Measurements from ENCODE around the gene SIAH1.
"Not testable (repeated sequence)": the region's sequence is repeated elsewhere in the genome, so short reads cannot be mapped to it uniquely, and the experiment has no call there.

SIAH1 gene

DNA sequence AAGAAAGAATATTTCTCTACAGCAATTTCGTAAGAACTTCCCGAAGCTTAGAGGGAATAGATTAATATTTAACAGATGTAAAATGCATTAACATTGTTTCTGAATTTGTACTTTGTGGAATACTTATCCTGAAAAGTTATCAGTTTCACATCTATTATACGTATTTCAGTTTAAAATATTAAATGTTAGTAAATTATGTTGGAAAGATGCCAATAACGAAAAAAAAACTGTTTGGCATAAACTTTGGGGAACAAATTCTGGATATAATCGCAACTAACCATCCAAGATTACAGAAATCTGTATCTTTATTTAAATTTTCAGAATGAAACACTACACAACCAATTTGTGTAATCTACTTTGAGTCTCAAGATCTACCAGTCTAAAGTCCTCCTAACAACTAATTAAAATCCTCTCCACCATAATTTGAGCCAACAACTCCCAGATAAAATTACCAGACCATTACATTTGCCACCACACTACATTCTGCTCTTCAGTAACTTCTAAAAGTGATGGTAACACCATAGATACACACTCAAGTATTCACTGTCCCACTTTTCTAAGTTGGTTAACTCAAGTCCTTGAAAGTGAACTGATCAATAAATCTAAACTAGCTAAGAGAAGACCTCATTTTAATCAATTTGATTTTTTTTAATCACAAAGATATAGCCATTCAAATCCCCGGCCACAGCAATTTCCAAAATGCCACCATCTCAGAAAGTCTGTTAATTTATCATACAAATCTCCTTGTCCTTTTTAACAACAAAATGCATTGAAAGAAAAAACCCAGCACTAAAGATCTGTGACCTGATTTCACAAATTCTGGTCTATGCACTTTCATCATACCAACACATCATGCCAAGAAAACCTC lies 2.0 kb downstream of the SIAH1 start:
- Mint-ChIP-seq H3K27me3 (peaks cover 11% of the 10 kb centered on the region), H3K36me3 (peaks cover 6% of the 10 kb centered on the region), H3K27ac (peak overlapping the region; percentile 86), H3K4me3 (peak overlapping the region; percentile 90), H3K4me1 (peaks cover 37% of the 10 kb centered on the region), H3K9me3 (no peaks in the 10 kb centered on the region)
- CTCF ChIA-PET, result interaction anchor here (0.6 to 1.8 kb wide), 4 partner anchors 14 to 240 kb away, joined by 3 to 7 read pairs (median 4); no protein-coding TSS in a partner anchor
- no peak for DNase-seq

DNA sequence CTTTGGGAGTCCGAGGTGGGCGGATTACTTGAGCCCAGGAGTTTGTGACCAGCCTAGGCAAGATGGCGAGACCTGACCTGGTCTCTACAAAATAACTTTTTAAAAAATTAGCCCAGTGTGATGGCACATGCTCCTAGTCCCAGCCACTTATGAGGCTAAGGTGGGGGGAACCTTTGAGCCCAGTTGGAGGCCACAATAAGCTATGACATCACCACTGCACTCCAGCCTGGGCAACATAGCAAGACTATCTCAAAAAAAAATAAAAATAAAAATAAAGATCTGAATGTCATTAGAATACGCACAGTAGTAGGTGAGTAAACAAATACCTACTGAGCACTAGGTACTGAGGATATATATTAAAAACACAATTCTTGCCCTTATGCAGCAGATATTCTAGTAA lies 3.1 kb downstream of the SIAH1 start:
- Mint-ChIP-seq H3K27me3 (peaks cover 6% of the 10 kb centered on the region), H3K4me1 (peaks cover 39% of the 10 kb centered on the region), H3K27ac (no peak overlapping the region), H3K36me3 (peaks cover 6% of the 10 kb centered on the region), H3K4me3 (no peak overlapping the region), H3K9me3 (no peaks in the 10 kb centered on the region)
- CTCF ChIA-PET, result no interaction called here
- no peak for DNase-seq

DNA sequence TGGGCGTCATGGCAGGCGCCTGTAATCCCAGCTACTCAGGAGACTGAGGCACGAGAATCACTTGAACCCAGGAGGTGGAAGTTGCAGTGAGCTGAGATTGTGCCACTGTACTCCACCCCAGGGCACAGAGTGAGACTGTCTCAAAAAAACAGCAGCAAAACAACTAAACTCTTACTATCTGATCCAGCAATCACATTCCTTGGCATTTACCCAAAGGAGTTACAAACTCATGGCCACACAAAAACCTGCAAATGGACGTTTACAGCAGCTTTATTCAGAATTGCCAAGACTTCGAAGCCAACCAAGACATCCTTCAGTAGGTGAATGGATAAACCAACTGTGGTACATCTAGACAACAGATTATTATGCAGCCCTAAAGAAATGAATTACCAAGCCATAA lies 4.0 kb downstream of the SIAH1 start:
- no peaks in the 10 kb centered on the region for H3K9me3 Mint-ChIP-seq
- H3K4me1 Mint-ChIP-seq, result peaks cover 43% of the 10 kb centered on the region
- DNase-seq, result no peak
- no peaks in the 10 kb centered on the region for H3K27me3 Mint-ChIP-seq
- H3K4me3 Mint-ChIP-seq, result no peak overlapping the region
- peaks cover 6% of the 10 kb centered on the region for H3K36me3 Mint-ChIP-seq
- CTCF ChIA-PET, result interaction anchor here (1.9 kb wide), 1 partner anchor 15 kb away, joined by 4 read pairs; no protein-coding TSS in a partner anchor
- no peak overlapping the region for H3K27ac Mint-ChIP-seq

DNA sequence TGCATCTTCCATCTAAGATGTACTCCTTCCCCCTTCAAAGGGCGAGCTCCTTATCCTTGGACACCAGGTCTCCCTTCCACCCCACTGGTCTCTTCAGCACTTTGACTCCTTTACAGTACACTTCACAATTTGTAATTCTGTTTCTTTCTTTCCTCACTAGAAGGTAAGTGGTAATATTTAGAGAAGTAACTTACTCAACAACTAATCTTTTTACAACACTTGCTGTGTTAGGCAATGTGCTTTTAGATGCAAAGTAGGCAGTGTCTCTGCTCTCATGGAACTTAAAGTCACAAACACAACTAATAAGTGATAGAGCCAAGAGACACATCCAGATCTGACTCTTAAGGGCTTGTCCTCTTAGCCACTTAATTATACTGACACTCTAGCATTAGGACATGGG lies 6.4 kb downstream of the SIAH1 start:
- H3K27ac Mint-ChIP-seq, result no peak overlapping the region
- peaks cover 6% of the 10 kb centered on the region for H3K36me3 Mint-ChIP-seq
- H3K4me1 Mint-ChIP-seq, result peaks cover 40% of the 10 kb centered on the region
- CTCF ChIA-PET, result no interaction called here
- DNase-seq, result no peak
- no peaks in the 10 kb centered on the region for H3K9me3 Mint-ChIP-seq
- H3K27me3 Mint-ChIP-seq, result no peaks in the 10 kb centered on the region
- H3K4me3 Mint-ChIP-seq, result no peak overlapping the region

DNA sequence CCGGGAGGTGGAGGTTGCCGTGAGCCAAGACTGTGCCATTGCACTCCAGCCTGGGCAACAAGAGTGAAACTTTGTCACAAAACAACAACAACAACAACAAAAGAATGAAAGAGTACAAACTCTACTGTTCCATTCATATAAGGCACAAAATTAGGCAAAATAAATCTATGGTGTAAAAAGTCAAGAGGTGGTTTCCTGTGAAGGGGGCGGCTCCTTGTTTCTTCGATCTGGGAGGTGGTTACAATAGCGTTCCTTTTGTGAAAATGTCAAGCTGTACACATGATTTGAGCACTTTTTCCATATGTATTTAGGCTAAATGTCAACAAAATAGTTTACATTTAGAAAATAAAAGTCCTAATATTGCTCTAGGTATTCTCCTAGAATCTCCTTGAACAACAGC lies 6.9 kb downstream of the SIAH1 start:
- CTCF ChIA-PET, result interaction anchor here (1.3 kb wide), 1 partner anchor 245 kb away, joined by 5 read pairs; no protein-coding TSS in a partner anchor
- Mint-ChIP-seq H3K4me3 (no peak overlapping the region), H3K9me3 (no peaks in the 10 kb centered on the region), H3K36me3 (peaks cover 4% of the 10 kb centered on the region), H3K4me1 (peaks cover 34% of the 10 kb centered on the region), H3K27me3 (no peaks in the 10 kb centered on the region), H3K27ac (no peak overlapping the region)
- DNase-seq, result no peak

DNA sequence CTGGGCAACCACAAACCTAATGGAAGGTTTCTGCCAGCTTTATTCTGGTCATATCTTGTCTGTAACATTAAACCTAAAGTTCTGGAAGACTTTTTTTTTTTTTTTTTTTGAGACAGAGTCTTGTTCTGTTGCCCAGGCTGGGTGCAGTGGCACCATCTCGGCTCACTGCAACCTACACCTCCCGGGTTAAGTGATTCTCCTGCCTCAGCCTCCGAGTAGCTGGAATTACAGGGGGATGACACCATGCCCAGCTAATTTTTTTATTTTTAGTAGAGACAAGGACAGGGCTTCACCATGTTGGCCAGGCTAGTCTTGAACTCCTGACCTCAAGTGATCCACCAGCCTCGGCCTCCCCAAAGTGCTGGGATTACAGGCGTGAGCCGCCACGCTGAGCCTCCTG lies 7.9 kb downstream of the SIAH1 start:
- H3K9me3 Mint-ChIP-seq, H3K4me3 Mint-ChIP-seq, H3K36me3 Mint-ChIP-seq, H3K27me3 Mint-ChIP-seq, H3K27ac Mint-ChIP-seq, DNase-seq: not testable (repeated sequence)
- CTCF ChIA-PET, result interaction anchor here (1.3 kb wide), 1 partner anchor 246 kb away, joined by 5 read pairs; no protein-coding TSS in a partner anchor
- peaks cover 30% of the 10 kb centered on the region for H3K4me1 Mint-ChIP-seq

DNA sequence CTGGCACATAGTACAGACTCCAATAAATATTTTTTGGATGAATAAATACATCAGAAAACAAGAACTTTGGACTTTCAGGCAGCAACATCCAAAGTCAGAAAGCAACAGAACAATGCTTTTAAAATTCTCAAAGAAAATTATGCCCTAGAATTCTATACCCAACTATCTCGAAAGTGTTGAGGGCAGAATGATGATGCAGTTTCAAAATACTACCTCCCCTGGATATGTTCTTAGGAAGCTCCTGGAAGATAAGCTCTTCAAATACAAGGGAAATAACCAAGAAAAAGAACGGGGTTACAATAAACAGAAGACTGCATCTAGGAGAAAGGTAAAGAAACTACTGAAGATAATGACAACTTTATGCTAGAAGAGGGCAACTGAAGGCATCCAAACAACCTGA lies 11.0 kb downstream of the SIAH1 start:
- Mint-ChIP-seq H3K9me3 (no peaks in the 10 kb centered on the region), H3K36me3 (no peaks in the 10 kb centered on the region), H3K27me3 (no peaks in the 10 kb centered on the region), H3K4me3 (no peak overlapping the region), H3K27ac (no peak overlapping the region), H3K4me1 (peaks cover 23% of the 10 kb centered on the region)
- CTCF ChIA-PET, result no interaction called here
- DNase-seq, result no peak

DNA sequence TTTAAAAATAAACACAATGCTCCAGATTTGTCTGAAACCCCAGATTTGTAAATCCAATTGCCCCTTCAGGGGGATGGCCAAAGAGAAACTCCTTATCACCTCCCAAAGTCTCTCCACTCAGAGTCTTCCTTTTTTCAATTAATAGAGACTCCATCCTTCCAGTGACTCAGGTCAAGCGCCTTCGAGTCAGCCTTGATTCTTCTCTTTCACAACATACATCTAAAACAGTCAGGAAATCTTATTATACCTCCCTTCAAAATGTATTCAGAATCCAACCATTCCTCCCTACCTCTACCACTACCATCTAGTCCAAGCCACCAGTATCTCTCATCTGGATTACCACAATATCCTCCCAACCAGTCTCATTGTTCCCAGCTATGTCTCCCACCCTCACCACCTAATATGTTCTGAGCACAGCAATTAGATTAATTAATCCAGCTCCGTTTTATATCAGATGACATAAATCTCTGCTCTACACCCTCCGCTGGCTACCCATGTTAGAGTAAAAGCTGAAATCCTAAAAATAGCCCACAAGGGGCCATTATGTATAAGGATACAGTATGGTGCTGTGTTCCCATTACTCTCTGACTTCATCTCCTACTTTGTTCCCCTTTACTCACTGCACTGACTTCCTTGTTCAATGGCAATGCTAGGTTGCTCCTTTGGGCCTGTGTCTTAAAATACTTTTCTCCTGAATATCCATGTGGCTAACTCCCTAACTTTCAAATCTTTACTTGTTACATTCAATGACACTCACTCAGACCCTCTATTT lies 11.8 kb downstream of the SIAH1 start:
- CTCF ChIA-PET, result no interaction called here
- H3K4me3 Mint-ChIP-seq, result no peak overlapping the region
- DNase-seq, result no peak

DNA sequence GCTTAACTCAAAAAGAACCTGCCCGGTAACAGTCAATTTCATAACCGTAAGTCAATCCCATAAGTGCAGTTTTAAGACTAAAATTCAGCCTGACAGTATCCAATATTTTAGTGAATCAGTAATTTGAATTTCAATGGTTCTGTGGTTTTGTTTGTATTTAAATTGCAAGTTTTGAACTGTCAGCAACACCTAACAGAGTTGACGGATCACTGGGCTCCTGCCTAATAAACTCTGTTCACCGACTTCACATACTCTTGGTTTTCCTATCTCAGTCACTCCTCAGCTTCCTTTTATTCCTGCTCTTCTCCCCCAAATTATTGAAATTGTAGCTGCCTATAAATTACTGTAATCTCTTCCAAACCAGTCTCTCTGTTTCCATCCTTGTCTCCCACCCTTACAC lies 12.5 kb downstream of the SIAH1 start:
- DNase-seq, result no peak
- H3K27ac Mint-ChIP-seq, result no peak overlapping the region
- CTCF ChIA-PET, result no interaction called here
- no peak overlapping the region for H3K4me3 Mint-ChIP-seq
- no peaks in the 10 kb centered on the region for H3K27me3 Mint-ChIP-seq
- peaks cover 13% of the 10 kb centered on the region for H3K4me1 Mint-ChIP-seq
- H3K9me3 Mint-ChIP-seq, result no peaks in the 10 kb centered on the region
- H3K36me3 Mint-ChIP-seq, result no peaks in the 10 kb centered on the region

More for the DNA sequence above, 11.8 kb downstream of the SIAH1 start:
- Mint-ChIP-seq H3K27ac (no peak overlapping the region), H3K27me3 (no peaks in the 10 kb centered on the region), H3K4me1 (peaks cover 17% of the 10 kb centered on the region), H3K36me3 (no peaks in the 10 kb centered on the region), H3K9me3 (no peaks in the 10 kb centered on the region)

DNA sequence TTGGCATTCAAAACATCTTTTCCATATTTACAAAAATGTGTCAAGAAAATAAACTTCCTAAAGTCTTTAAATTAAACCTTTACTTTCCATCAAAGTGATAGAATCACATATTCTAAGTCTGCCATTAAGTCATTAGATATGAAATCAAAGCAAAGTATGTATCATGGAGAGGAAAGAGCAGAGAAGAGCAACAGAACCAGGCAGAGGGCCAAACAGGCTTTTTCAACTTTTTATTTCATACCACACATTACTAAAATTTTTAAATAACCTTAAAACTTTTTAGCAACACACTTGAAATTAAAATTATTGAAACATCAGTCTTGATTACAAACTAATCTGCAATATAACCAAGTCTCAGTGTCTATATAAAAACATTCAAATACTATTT lies 13.8 kb downstream of the SIAH1 start:
- Mint-ChIP-seq H3K4me1 (peaks cover 22% of the 10 kb centered on the region), H3K36me3 (no peaks in the 10 kb centered on the region)
- CTCF ChIA-PET, result no interaction called here

DNA sequence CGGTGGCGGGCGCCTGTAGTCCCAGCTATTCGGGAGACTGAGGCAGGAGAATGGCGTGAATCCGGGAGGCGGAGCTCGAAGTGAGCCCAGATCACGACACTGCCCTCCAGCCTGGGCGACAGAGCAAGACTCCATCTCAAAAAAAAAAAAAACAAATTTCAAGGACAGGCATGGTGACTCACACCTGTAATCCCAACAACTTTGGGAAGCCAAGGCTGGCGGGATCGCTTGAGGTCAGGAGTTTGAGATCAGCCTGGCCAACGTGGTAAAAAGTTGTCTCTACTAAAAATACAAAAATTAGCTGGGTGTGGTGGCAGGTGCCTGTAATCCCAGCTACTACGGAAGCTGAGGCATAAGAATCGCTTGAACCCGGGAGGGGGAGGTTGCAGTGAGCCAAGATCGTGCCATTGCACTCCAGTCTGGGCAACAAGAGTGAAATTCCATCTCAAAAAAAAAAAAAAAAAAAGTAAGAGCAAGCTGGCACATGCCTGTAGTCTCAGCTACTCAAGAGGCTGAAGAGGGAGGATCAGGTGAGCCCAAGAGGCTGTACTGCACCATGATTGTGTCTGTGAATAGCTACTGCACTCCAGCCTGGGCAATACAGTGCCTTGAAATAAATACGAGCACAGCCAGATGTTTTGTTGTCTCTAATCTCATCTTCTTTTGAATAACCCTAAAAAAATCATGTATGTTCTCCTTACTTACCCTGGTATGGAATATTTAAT lies 14.4 kb downstream of the SIAH1 start:
- H3K4me3 Mint-ChIP-seq, H3K9me3 Mint-ChIP-seq, CTCF ChIA-PET, H3K27ac Mint-ChIP-seq, DNase-seq, H3K36me3 Mint-ChIP-seq, H3K27me3 Mint-ChIP-seq: not testable (repeated sequence)
- peaks cover 26% of the 10 kb centered on the region for H3K4me1 Mint-ChIP-seq

More for the DNA sequence above, 13.8 kb downstream of the SIAH1 start:
- no peaks in the 10 kb centered on the region for H3K9me3 Mint-ChIP-seq
- no peaks in the 10 kb centered on the region for H3K27me3 Mint-ChIP-seq
- DNase-seq, result no peak
- H3K27ac Mint-ChIP-seq, result no peak overlapping the region
- H3K4me3 Mint-ChIP-seq, result no peak overlapping the region

DNA sequence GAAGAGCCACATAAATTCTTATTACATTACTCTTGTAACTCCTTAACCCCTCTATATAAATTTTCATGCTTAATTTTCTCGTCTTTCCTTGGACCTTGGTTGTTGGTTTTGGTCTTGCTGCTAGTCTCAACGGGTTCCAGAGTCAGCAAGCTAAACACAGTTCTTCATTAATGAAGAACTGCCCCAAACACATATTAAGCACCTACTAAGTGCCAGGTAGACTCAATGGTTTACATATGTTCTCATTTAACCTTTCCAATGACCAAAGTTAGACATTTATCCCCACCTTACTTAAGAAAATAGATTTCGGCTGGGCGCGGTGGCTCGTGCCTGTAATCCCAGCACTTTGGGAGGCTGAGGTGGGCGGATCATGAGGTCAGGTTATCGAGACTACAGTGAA lies 15.0 kb downstream of the SIAH1 start:
- Mint-ChIP-seq H3K27ac (no peak overlapping the region), H3K27me3 (no peaks in the 10 kb centered on the region), H3K4me3 (no peak overlapping the region), H3K36me3 (no peaks in the 10 kb centered on the region), H3K4me1 (peaks cover 31% of the 10 kb centered on the region), H3K9me3 (no peaks in the 10 kb centered on the region)
- CTCF ChIA-PET, result interaction anchor here (1.5 kb wide), 1 partner anchor 16 kb away, joined by 4 read pairs; no protein-coding TSS in a partner anchor
- no peak for DNase-seq

DNA sequence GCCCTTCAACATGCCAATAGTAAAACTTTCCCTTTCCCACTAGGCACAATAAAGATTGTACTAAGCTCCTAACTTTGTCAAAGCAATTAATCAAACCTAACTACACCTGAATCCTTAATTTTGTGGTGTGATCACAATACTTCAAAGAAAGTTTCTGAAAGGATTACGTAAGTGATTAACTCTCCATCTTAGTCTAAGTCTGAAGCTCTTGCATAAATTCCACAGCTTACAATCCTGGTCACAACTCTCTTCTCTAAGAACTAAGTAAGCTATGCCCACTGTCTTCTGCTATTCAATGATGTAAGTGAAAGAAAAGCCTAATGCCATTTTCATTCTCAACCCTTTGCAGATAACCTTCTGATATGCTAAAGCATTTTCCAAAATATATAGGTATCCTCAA lies 15.4 kb downstream of the SIAH1 start:
- Mint-ChIP-seq H3K9me3 (no peaks in the 10 kb centered on the region), H3K27me3 (no peaks in the 10 kb centered on the region), H3K36me3 (no peaks in the 10 kb centered on the region), H3K27ac (no peak overlapping the region), H3K4me3 (no peak overlapping the region), H3K4me1 (peaks cover 36% of the 10 kb centered on the region)
- CTCF ChIA-PET, result interaction anchor here (1.5 kb wide), 2 partner anchors 14 to 15 kb away, joined by 4 read pairs; no protein-coding TSS in a partner anchor
- DNase-seq, result no peak

DNA sequence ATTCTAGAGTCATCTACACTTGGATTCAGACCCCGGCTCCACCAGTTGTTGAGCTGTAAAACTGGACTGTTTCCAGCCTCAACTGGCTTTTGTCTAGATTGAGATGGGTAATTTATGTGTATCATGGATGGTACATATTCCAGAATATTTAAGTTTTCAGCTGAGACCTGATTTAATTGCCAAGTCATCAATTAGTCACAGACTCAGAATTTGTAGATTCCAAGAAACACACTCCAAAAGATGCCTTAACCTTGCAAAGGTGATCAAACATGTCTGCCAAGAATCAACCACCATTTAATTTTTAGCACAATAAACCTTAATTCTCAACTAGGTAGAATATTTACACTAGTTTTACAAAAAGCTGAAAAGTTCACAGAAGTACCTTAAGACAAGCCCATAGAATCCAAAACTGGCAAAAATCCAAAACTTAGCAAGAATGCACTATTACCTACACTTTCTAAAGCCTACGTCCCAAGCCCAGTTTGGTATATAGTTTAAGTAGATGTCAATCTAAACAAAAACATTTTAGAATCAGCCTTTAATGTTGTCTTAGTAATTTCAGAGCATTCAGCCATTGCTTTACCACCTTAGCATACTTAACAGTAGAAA lies 17.7 kb downstream of the SIAH1 start:
- Mint-ChIP-seq H3K36me3 (peaks cover 3% of the 10 kb centered on the region), H3K27ac (peak overlapping the region; percentile 97), H3K4me1 (peaks cover 45% of the 10 kb centered on the region), H3K9me3 (no peaks in the 10 kb centered on the region), H3K4me3 (no peak overlapping the region), H3K27me3 (no peaks in the 10 kb centered on the region)
- CTCF ChIA-PET, result interaction anchor here (1.1 kb wide), 1 partner anchor 14 kb away, joined by 3 read pairs; no protein-coding TSS in a partner anchor
- DNase-seq, result no peak

Data from activated naive CD4-positive, alpha-beta T cell treated with anti-CD3 and anti-CD28 coated beads, Interleukin-2, amount 10 ng/mL, durations not matched to agents 7 days and 5 days (primary cell).